ENCODE results near the gene SLC25A44. TPM values are rescaled to one million over a fixed set of nuclear protein-coding genes. Genes with fewer than 3 reads are reported as not detected.

SLC25A44 gene, protein sequence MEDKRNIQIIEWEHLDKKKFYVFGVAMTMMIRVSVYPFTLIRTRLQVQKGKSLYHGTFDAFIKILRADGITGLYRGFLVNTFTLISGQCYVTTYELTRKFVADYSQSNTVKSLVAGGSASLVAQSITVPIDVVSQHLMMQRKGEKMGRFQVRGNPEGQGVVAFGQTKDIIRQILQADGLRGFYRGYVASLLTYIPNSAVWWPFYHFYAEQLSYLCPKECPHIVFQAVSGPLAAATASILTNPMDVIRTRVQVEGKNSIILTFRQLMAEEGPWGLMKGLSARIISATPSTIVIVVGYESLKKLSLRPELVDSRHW
- total RNA-seq (2022), result 29.3 and 31.1 TPM in 2 replicates
- Bru-seq, nascent RNA, result percentile 83 among the genes with signal in this experiment
- BruChase-seq, experiment 1, labeled RNA remaining after a 2-hour chase, result percentile 90 among the genes with signal in this experiment
- percentile 81 among the genes with signal in this experiment for BruChase-seq, experiment 2, labeled RNA remaining after a 6-hour chase
- long read RNA-seq, full-length matches to known transcripts, result 44 of 79 reads
- long read RNA-seq, partial matches to known transcripts, result 13 of 79 reads
- long read RNA-seq, other reads (novel, unspliced or antisense), result 22 of 79 reads

DNA sequence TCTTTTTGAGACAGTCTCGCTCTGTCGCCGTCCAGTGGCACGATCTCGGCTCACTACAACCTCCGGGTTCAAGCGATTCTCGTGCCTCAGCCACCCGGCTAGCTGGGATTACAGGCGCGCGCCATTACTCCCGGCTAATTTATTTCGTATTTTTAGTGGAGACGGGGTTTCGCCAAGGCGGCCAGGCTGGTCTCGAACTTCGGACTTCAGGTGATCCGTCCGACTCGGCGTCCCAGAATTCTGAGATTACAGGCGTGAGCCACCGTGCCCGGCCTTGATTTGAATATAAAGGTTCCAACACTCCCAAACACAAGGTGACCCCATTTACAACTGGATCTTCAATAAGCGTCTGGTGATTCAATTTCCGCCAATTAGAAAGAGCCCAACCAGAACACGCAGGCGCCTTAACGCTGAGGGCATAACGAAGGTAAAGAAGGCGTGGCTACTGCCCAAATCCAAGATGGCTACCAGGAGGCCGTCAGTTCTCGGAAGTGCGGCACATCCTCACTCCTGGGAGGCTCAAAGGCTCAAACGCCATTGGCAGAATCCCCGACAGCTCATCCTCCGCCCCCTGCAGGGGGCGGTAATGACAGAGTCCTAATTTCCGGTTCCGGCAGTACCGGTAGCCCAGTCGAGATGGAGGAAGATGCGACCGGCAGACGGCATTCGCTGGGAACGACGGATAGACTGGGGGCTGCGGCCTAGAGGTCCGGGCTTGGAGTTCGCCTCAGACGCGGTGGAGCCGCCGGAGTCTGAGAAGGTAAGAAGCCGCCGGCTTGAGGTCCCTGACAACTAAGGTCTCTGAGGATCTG, at the start of gene SLC25A44:
Gene SLC25A44 (plus strand): TSS at position 617 of the 812 bp plus-strand sequence. CDS start 5,744 bp downstream, outside the sequence.
- Mint-ChIP-seq H3K36me3 (ENCODE audit: insufficient read depth, unreplicated experiment) (peaks cover 57% of the 10 kb centered on the region), H3K9me3 (ENCODE audit: unreplicated experiment) (peaks cover 20% of the 10 kb centered on the region), H3K4me1 (ENCODE audit: low read depth, unreplicated experiment) (peaks cover 16% of the 10 kb centered on the region), H3K4me3 (ENCODE audit: unreplicated experiment) (peak within 1 kb of the TSS; percentile 92), H3K27ac (ENCODE audit: unreplicated experiment) (peak within 1 kb of the TSS; percentile 82), H3K27me3 (ENCODE audit: insufficient read depth, unreplicated experiment) (no peaks in the 10 kb centered on the region)
- H3K4me3 ChIP-seq (ENCODE audit: low read depth, low read length), result peak within 1 kb of the TSS; percentile 85
- intact Hi-C loops (cut with micrococcal nuclease; ENCODE audit: unreplicated experiment), result loop anchor here (1.0 to 2.0 kb wide), 3 partner anchors 9 to 47 kb away; partner anchors contain the start of gene PMF1
- peaks cover 4% of the 10 kb centered on the region for H3K9me3 ChIP-seq
- DNase-seq, result peak; percentile 97
- no peaks in the 10 kb centered on the region for H3K27me3 ChIP-seq (replicated peaks; ENCODE audit: control insufficient read depth, insufficient read depth, low read length)
- H3K36me3 ChIP-seq (ENCODE audit: control insufficient read depth, insufficient read depth, low read length), result no peaks in the 10 kb centered on the region; the same call in 1 of the 2 replicates
- H3K4me1 ChIP-seq, result peaks cover 9% of the 10 kb centered on the region; the same call in 1 of the 2 replicates
- CTCF ChIA-PET, result interaction anchor here (0.5 to 1.8 kb wide), 11 partner anchors 18 to 307 kb away, joined by 3 to 15 read pairs (median 3); partner anchors contain the start of genes MEF2D, PMF1 and SMG5
- POLR2A ChIA-PET, result interaction anchor here (0.7 to 2.4 kb wide), 7 partner anchors 9 to 208 kb away, joined by 3 to 26 read pairs (median 3); partner anchors contain the start of gene PMF1
- TF ChIP-seq, protein P1, sequence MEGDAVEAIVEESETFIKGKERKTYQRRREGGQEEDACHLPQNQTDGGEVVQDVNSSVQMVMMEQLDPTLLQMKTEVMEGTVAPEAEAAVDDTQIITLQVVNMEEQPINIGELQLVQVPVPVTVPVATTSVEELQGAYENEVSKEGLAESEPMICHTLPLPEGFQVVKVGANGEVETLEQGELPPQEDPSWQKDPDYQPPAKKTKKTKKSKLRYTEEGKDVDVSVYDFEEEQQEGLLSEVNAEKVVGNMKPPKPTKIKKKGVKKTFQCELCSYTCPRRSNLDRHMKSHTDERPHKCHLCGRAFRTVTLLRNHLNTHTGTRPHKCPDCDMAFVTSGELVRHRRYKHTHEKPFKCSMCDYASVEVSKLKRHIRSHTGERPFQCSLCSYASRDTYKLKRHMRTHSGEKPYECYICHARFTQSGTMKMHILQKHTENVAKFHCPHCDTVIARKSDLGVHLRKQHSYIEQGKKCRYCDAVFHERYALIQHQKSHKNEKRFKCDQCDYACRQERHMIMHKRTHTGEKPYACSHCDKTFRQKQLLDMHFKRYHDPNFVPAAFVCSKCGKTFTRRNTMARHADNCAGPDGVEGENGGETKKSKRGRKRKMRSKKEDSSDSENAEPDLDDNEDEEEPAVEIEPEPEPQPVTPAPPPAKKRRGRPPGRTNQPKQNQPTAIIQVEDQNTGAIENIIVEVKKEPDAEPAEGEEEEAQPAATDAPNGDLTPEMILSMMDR (IDR thresholded peaks at IDR 0.05; ENCODE audit: insufficient read depth in 1 of 2, low read depth in 1 of 2, low read length in 1 of 2, severe bottlenecking in 1 of 2, unreplicated experiment in 1 of 2), result peak; percentile 51 to 69
- no TSS peak for BruUV-seq (replicated peaks)

GRCh38 chr1:156144742-156145141, 49.2 kb upstream of the SLC25A44 start:
- Mint-ChIP-seq H3K27ac (ENCODE audit: unreplicated experiment) (no peak overlapping the region), H3K4me3 (ENCODE audit: unreplicated experiment) (no peak overlapping the region), H3K27me3 (ENCODE audit: insufficient read depth, unreplicated experiment) (no peaks in the 10 kb centered on the region), H3K36me3 (ENCODE audit: insufficient read depth, unreplicated experiment) (peaks cover 32% of the 10 kb centered on the region), H3K4me1 (ENCODE audit: low read depth, unreplicated experiment) (peaks cover 20% of the 10 kb centered on the region), H3K9me3 (ENCODE audit: unreplicated experiment) (no peaks in the 10 kb centered on the region)
- Histone ChIP-seq H3K9me3 (no peaks in the 10 kb centered on the region), H3K4me3 (ENCODE audit: low read depth, low read length) (no peak overlapping the region), H3K36me3 (ENCODE audit: control insufficient read depth, insufficient read depth, low read length) (peaks cover 1% of the 10 kb centered on the region), H3K4me1 (peaks cover 11% of the 10 kb centered on the region), H3K27me3 (replicated peaks; ENCODE audit: control insufficient read depth, insufficient read depth, low read length) (no peaks in the 10 kb centered on the region)
- TF ChIP-seq, protein P1 (IDR thresholded peaks at IDR 0.05; ENCODE audit: insufficient read depth in 1 of 2, low read depth in 1 of 2, low read length in 1 of 2, severe bottlenecking in 1 of 2, unreplicated experiment in 1 of 2), result no peak
- intact Hi-C loops (cut with micrococcal nuclease; ENCODE audit: unreplicated experiment), result loop anchor here (5.0 kb wide), 2 partner anchors 68 to 173 kb away; partner anchors contain the start of gene PMF1
- CTCF ChIA-PET, result interaction anchor here (1.8 to 4.1 kb wide), 2 partner anchors 68 to 80 kb away, joined by 16 to 73 read pairs; partner anchors contain the start of gene PMF1
- no peak for DNase-seq
- no TSS peak for BruUV-seq (replicated peaks)
- POLR2A ChIA-PET, result no interaction called here
